GM19099 (cell line): ENCODE results near the gene RAMACL.

Experiments
- POLR2A ChIP-seq: IDR thresholded peaks from 3 replicates; pipeline ENCODE4 v1.6.1; 2011; ENCODE audit warnings: low read depth; ENCODE audit not compliant: insufficient read length; ENCODE audit errors: extremely low read depth

Gene RAMACL

GRCh38 chr6:166621114-166621540, 34.6 kb upstream of the RAMACL start:
- no peak for TF ChIP-seq POLR2A

GRCh38 chr6:166620478-166621113, 34.1 kb upstream of the RAMACL start:
- TF ChIP-seq POLR2A, result no peak

GRCh38 chr6:166619912-166620311, 33.4 kb upstream of the RAMACL start:
- no peak for TF ChIP-seq POLR2A

- TF ChIP-seq POLR2A, result no peak
Observed at GRCh38 chr6:166618866-166619761, 32.6 kb upstream of the RAMACL start.

- TF ChIP-seq POLR2A, result no peak
Observed at GRCh38 chr6:166618251-166618650, 31.8 kb upstream of the RAMACL start.

GRCh38 chr6:166617359-166617758, 30.9 kb upstream of the RAMACL start:
- no peak for TF ChIP-seq POLR2A

- TF ChIP-seq POLR2A, result no peak
Observed at GRCh38 chr6:166616261-166617238, 30.1 kb upstream of the RAMACL start.

GRCh38 chr6:166615059-166615770, 28.7 kb upstream of the RAMACL start:
- TF ChIP-seq POLR2A, result no peak

- no peak for TF ChIP-seq POLR2A
Observed at GRCh38 chr6:166614589-166614988, 28.1 kb upstream of the RAMACL start.

GRCh38 chr6:166614171-166614583, 27.7 kb upstream of the RAMACL start:
- TF ChIP-seq POLR2A, result no peak

GRCh38 chr6:166613027-166613426, 26.5 kb upstream of the RAMACL start:
- TF ChIP-seq POLR2A, result no peak

- TF ChIP-seq POLR2A, result no peak
Observed at GRCh38 chr6:166612471-166612881, 26.0 kb upstream of the RAMACL start.

GRCh38 chr6:166611631-166612030, 25.2 kb upstream of the RAMACL start:
- no peak for TF ChIP-seq POLR2A

- TF ChIP-seq POLR2A, result no peak
Observed at GRCh38 chr6:166610069-166610468, 23.6 kb upstream of the RAMACL start.
